Panc1 (cell line): ENCODE data around the gene PHF2. TPM values are rescaled to one million over a fixed set of nuclear protein-coding genes. Genes with fewer than 3 reads are reported as not detected.

Source experiments
- ATAC-seq: fragments of 200-7000 bp; cut with Tn5 transposase; 2 replicates; pipeline ENCODE4 v1.9.1; 2020; ENCODE audit warnings: mild to moderate bottlenecking, moderate library complexity
- BruUV-seq: library from RNA; stranded (reverse); fragments of 400-500 nt; replicated peaks from 2 replicates; lab custom pipeline; 2021; lab: Mats Ljungman, UMichigan
- CTCF ChIA-PET: fragments of 300-600 bp; sonication (Branson Sonifier 250); formaldehyde crosslinking; loops from one replicate; lab custom pipeline; 2022; ENCODE audit warnings: antibody characterized with exemption; lab: Charles Lee
- POLR2A ChIA-PET: fragments of 300-600 bp; sonication (Branson Sonifier 250); formaldehyde crosslinking; loops from one replicate; lab custom pipeline; 2022; ENCODE audit warnings: antibody characterized with exemption; lab: Charles Lee
- DNase-seq: peaks from one replicate; pipeline ENCODE4 v3.0.0-alpha.2; 2010; ENCODE audit warnings: low read depth, low spot score
- H3K27ac ChIP-seq: 2 replicates; pipeline ENCODE4 v1.5.1; 2011; ENCODE audit warnings: mild to moderate bottlenecking, low read length, inconsistent platforms
- H3K27me3 ChIP-seq: fragments of 200-500 bp; sonication (Bioruptor generic); 2 replicates; pipeline ENCODE4 v1.6.0; 2014; ENCODE audit warnings: low read length, inconsistent platforms; ENCODE audit not compliant: control insufficient read depth, insufficient read depth
- H3K36me3 ChIP-seq: fragments of 200-500 bp; sonication (Bioruptor generic); 2 replicates; pipeline ENCODE4 v1.5.1; 2014; ENCODE audit warnings: inconsistent platforms, mild to moderate bottlenecking, low read length, moderate library complexity; ENCODE audit not compliant: control insufficient read depth, insufficient read depth
- H3K4me1 ChIP-seq: 2 replicates; pipeline ENCODE4 v1.5.1; 2011; ENCODE audit warnings: inconsistent platforms, mild to moderate bottlenecking, low read length, moderate library complexity; ENCODE audit not compliant: control insufficient read depth, insufficient read depth
- H3K4me3 ChIP-seq, 2 experiments: 2 replicates each; pipeline ENCODE4 v1.5.1; 2011 to 2012; ENCODE audit warnings: low read depth in 2 of 2, low read length in 2 of 2, mild to moderate bottlenecking in 2 of 2, inconsistent platforms in 1 of 2, moderate library complexity in 1 of 2
- H3K9me3 ChIP-seq: fragments of 200-500 bp; sonication (Bioruptor generic); 2 replicates; pipeline ENCODE4 v1.5.1; 2014; ENCODE audit warnings: low read depth, mild to moderate bottlenecking, inconsistent platforms, low read length, moderate library complexity; ENCODE audit not compliant: control insufficient read depth, insufficient read depth
- POLR2AphosphoS5 ChIP-seq: IDR thresholded peaks from 2 replicates; pipeline ENCODE4 v1.6.1; 2012; ENCODE audit warnings: mild to moderate bottlenecking, low read depth, low read length, moderate library complexity
- REST ChIP-seq, 2 experiments: IDR thresholded peaks; 2 replicates each; pipeline ENCODE4 v1.6.1; 2011 to 2012; ENCODE audit warnings: low read depth in 2 of 2, control low read depth in 1 of 2, low read length in 1 of 2, mild to moderate bottlenecking in 1 of 2, moderate library complexity in 1 of 2; ENCODE audit not compliant: insufficient read depth in 1 of 2
- SIN3A ChIP-seq: IDR thresholded peaks from 2 replicates; pipeline ENCODE4 v1.6.1; 2012; ENCODE audit warnings: low read depth, mild to moderate bottlenecking, low read length, moderate library complexity, borderline replicate concordance; ENCODE audit not compliant: insufficient read depth
- TCF7L2 ChIP-seq: IDR thresholded peaks from 2 replicates; pipeline ENCODE4 v1.6.1; 2011; ENCODE audit warnings: mild to moderate bottlenecking, low read depth, low read length, inconsistent platforms
- in situ Hi-C: cut with HindIII; loops from 2 replicates; pipeline ENCODE4 v1.10.0; 2016; ENCODE audit warnings: low sequenced_read_pairs, low pct_unique_long_range_greater_than_20kb
- intact Hi-C: fragments of 100-400 bp; cut with micrococcal nuclease; formaldehyde crosslinking; loops from one replicate; pipeline ENCODE4 v1.10.0; 2022; ENCODE audit not compliant: unreplicated experiment
- total RNA-seq: library from RNA; stranded (reverse); gene quantifications from one replicate; pipeline ENCODE4 v1.2.1, GENCODE V29; 2021; ENCODE audit not compliant: unreplicated experiment
- TF ChIP-seq, protein P1 (sequence below): fragments of 450-650 bp; IDR thresholded peaks from 2 replicates; pipeline ENCODE4 v1.5.1; 2017; ENCODE audit warnings: mild to moderate bottlenecking

PHF2 gene
- total RNA-seq, 1 experiment from 2014 or later: 16.6 TPM

DNA sequence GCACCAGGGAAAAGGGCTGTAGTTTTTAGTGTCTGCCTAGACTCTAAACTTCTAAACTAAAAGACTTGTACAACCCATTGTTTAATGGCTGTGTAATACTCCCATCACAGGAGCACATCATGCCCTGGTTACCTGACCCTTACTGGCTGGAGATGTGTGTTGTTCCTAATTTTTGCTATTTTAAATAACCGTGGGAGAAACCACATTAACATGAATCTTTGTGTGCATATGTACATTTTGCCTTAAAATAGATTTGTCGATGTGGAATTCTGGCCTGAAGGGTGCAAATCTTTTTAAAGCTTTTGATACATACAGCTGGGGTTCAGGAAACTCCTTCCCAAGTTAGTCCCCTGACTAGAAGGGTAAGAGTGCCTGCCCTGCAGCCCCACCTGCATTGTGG is 39.7 kb downstream of the PHF2 start:
- CTCF ChIA-PET: no interaction called here
- no peak overlapping the region for H3K4me3 ChIP-seq
- TF ChIP-seq, protein P1, sequence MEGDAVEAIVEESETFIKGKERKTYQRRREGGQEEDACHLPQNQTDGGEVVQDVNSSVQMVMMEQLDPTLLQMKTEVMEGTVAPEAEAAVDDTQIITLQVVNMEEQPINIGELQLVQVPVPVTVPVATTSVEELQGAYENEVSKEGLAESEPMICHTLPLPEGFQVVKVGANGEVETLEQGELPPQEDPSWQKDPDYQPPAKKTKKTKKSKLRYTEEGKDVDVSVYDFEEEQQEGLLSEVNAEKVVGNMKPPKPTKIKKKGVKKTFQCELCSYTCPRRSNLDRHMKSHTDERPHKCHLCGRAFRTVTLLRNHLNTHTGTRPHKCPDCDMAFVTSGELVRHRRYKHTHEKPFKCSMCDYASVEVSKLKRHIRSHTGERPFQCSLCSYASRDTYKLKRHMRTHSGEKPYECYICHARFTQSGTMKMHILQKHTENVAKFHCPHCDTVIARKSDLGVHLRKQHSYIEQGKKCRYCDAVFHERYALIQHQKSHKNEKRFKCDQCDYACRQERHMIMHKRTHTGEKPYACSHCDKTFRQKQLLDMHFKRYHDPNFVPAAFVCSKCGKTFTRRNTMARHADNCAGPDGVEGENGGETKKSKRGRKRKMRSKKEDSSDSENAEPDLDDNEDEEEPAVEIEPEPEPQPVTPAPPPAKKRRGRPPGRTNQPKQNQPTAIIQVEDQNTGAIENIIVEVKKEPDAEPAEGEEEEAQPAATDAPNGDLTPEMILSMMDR: no peak
- TF ChIP-seq POLR2AphosphoS5 (no peak), SIN3A (no peak), REST (IDR thresholded peaks at IDR 0.05; ENCODE audit: insufficient read depth in 1 of 2, low read depth in 2 of 2, low read length in 1 of 2) (no peak)
- DNase-seq: no peak
- H3K4me1 ChIP-seq: no peaks in the 10 kb centered on the region
- no peaks in the 10 kb centered on the region for H3K27me3 ChIP-seq
- POLR2A ChIA-PET: no interaction called here
- no peaks in the 10 kb centered on the region for H3K9me3 ChIP-seq
- BruUV-seq: no TSS peak
- intact Hi-C loops: no loop called here
- ATAC-seq: no peak
- H3K27ac ChIP-seq: no peak overlapping the region
- in situ Hi-C loops: no loop called here
- no peaks in the 10 kb centered on the region for H3K36me3 ChIP-seq

DNA sequence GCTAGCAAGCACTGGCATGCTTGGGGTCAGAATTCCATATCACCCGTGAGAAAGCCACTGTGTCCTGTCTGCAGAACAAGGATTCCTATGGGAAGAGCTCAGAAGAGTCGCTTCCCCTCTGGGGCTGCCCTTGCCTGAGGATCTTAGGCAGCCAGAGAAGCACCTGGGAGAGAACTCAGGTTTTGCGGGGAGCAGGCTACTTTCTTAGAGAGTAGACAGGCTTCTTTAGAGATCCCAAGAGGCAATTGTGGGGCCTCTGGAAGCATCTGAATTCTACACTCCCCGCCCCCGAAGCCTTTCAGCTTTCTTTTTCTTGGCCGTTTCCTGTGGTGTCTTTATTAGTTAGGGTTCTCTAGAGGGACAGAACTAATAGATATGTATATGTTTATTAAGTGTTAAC is 40.9 kb downstream of the PHF2 start:
- CTCF ChIA-PET: no interaction called here
- no TSS peak for BruUV-seq
- intact Hi-C loops: no loop called here
- Histone ChIP-seq H3K9me3 (no peaks in the 10 kb centered on the region), H3K4me3 (no peak overlapping the region), H3K27me3 (no peaks in the 10 kb centered on the region), H3K4me1 (no peaks in the 10 kb centered on the region), H3K36me3 (no peaks in the 10 kb centered on the region), H3K27ac (no peak overlapping the region)
- no peak for DNase-seq
- TF ChIP-seq SIN3A (no peak), POLR2AphosphoS5 (no peak), REST (IDR thresholded peaks at IDR 0.05; ENCODE audit: insufficient read depth in 1 of 2, low read depth in 2 of 2, low read length in 1 of 2) (no peak), TCF7L2 (no peak)
- TF ChIP-seq, protein P1: no peak
- in situ Hi-C loops: no loop called here
- no peak for ATAC-seq
- POLR2A ChIA-PET: no interaction called here
